Measurements from ENCODE around the gene CASP2. TPM values are rescaled to one million over a fixed set of nuclear protein-coding genes. Genes with fewer than 3 reads are reported as not detected.
A peak's percentile ranks its signal among the peaks of the same experiment; 100 is the strongest.

CASP2 gene
- polyA plus RNA-seq, 2 of the 4 experiments (the other 2 are of a cell fraction): 17.7 to 26.0 TPM

- no peak for ATAC-seq
- POLR2A ChIA-PET: interaction anchor here (0.7 kb wide), 1 partner anchor 10 kb away, joined by 6 read pairs; no protein-coding TSS in a partner anchor
- peaks cover 9% of the 10 kb centered on the region for H3K4me1 ChIP-seq
- CTCF ChIA-PET: interaction anchor here (0.9 to 2.5 kb wide), 2 partner anchors 40 to 115 kb away, joined by 4 to 9 read pairs; no protein-coding TSS in a partner anchor
- no peaks in the 10 kb centered on the region for H3K9me3 ChIP-seq
- H3K4me2 ChIP-seq: peak overlapping the region; percentile 77; the same call in 2 of the 3 replicates
- WGBS (ENCODE audit: missing lambda C conversion rate): 93% methylated on average over 15 of the region's 15 CpGs
- no peak overlapping the region for H3K27ac ChIP-seq
- no peak for DNase-seq (ENCODE audit: low read depth in 1 of 2, low spot score in 1 of 2)
- H3K4me3 ChIP-seq: no peak overlapping the region
- no peak for FAIRE-seq
- TF ChIP-seq RCOR1 (IDR thresholded peaks at IDR 0.05; ENCODE audit: low read depth, low read length) (no peak), FOXS1 (CRISPR knock-in tag; IDR thresholded peaks at IDR 0.05) (no peak), PBX3 (IDR thresholded peaks at IDR 0.05) (no peak), JUNB (IDR thresholded peaks at IDR 0.05) (no peak), BCL3 (IDR thresholded peaks at IDR 0.05) (no peak), KDM1A (IDR thresholded peaks at IDR 0.05; ENCODE audit: low read depth) (no peak), MAX (IDR thresholded peaks at IDR 0.05) (no peak), CEBPB (IDR thresholded peaks at IDR 0.05) (no peak), EP300 (IDR thresholded peaks at IDR 0.05) (no peak), EHMT2 (IDR thresholded peaks at IDR 0.05; ENCODE audit: low read depth) (no peak), REST (IDR thresholded peaks at IDR 0.05) (no peak), CBX2 (IDR thresholded peaks at IDR 0.05; ENCODE audit: borderline replicate concordance, low read depth) (no peak), NFE2L2 (conservative IDR thresholded peaks at IDR 0.05; ENCODE audit: low read length) (no peak), ZNF302 (CRISPR knock-in tag; IDR thresholded peaks at IDR 0.05) (no peak), SMC3 (IDR thresholded peaks at IDR 0.05) (no peak), TP53 (CRISPR knock-in tag; IDR thresholded peaks at IDR 0.05) (no peak), JUN (IDR thresholded peaks at IDR 0.05) (no peak)
Observed at GRCh38 chr7:143265017-143265693, 23.0 kb upstream of the CASP2 start.

- WGBS (ENCODE audit: missing lambda C conversion rate): 94% methylated on average over 5 of the region's 5 CpGs
- DNase-seq (ENCODE audit: low read depth in 1 of 2, low spot score in 1 of 2): no peak
- CTCF ChIA-PET: interaction anchor here (1.1 to 1.5 kb wide), 3 partner anchors 13 to 261 kb away, joined by 3 to 5 read pairs (median 4); no protein-coding TSS in a partner anchor
- TF ChIP-seq ESRRA (IDR thresholded peaks at IDR 0.05; ENCODE audit: borderline replicate concordance, low read length) (no peak), HOXB13 (CRISPR knock-in tag; IDR thresholded peaks at IDR 0.05; ENCODE audit: low read depth) (no peak), REST (IDR thresholded peaks at IDR 0.05) (no peak), POLR2A (IDR thresholded peaks at IDR 0.05; ENCODE audit: low read length) (no peak), CHD4 (IDR thresholded peaks at IDR 0.05; ENCODE audit: borderline replicate concordance) (no peak), EHMT2 (IDR thresholded peaks at IDR 0.05; ENCODE audit: low read depth) (no peak), CBX8 (IDR thresholded peaks at IDR 0.05) (no peak), SMC3 (IDR thresholded peaks at IDR 0.05) (no peak), ZFP36 (IDR thresholded peaks at IDR 0.05; ENCODE audit: borderline replicate concordance, partially characterized antibody) (no peak), EHF (CRISPR knock-in tag; IDR thresholded peaks at IDR 0.05) (no peak), CBX2 (IDR thresholded peaks at IDR 0.05; ENCODE audit: borderline replicate concordance, low read depth) (no peak), ZSCAN20 (CRISPR knock-in tag; IDR thresholded peaks at IDR 0.05) (no peak), JUN (IDR thresholded peaks at IDR 0.05) (no peak)
- TF ChIP-seq, protein P1, sequence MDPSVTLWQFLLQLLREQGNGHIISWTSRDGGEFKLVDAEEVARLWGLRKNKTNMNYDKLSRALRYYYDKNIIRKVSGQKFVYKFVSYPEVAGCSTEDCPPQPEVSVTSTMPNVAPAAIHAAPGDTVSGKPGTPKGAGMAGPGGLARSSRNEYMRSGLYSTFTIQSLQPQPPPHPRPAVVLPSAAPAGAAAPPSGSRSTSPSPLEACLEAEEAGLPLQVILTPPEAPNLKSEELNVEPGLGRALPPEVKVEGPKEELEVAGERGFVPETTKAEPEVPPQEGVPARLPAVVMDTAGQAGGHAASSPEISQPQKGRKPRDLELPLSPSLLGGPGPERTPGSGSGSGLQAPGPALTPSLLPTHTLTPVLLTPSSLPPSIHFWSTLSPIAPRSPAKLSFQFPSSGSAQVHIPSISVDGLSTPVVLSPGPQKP (IDR thresholded peaks at IDR 0.05; ENCODE audit: low read depth, low read length): no peak
- POLR2A ChIA-PET: no interaction called here
- Histone ChIP-seq H3K4me3 (no peak overlapping the region), H3K9me3 (no peaks in the 10 kb centered on the region), H3K4me1 (peaks cover 6% of the 10 kb centered on the region), H3K4me2 (no peak overlapping the region), H3K27ac (no peak overlapping the region)
- no peak for ATAC-seq
- no peak for FAIRE-seq
Observed at GRCh38 chr7:143269251-143269650, 18.9 kb upstream of the CASP2 start.

Data from A549 (cell line).